ENCODE results near the gene IDI1. TPM values are rescaled to one million over a fixed set of nuclear protein-coding genes. Genes with fewer than 3 reads are reported as not detected.
A peak's percentile ranks its signal among the peaks of the same experiment; 100 is the strongest.

The IDI1 gene
- total and polyA plus RNA-seq, 2 of the 4 experiments (the other 2 are of a cell fraction) = 27.3 to 27.4 TPM

GRCh38 chr10:1050145-1050544, 1.2 kb upstream of the IDI1 start:
- peaks cover 24 to 63% of the 10 kb centered on the region in 2 experiments for H3K79me1 ChIP-seq (ENCODE audit: low read depth in 1 of 2, low read length in 2 of 2)
- H3K4me3 ChIP-seq (ENCODE audit: insufficient read depth, low read depth, low read length) = peak overlapping the region; percentile 50; the same call in 1 of the 2 replicates
- no peak overlapping the region for H2AK9ac ChIP-seq (replicated peaks; ENCODE audit: low read depth, low read length, poor library complexity)
- peaks cover 7% of the 10 kb centered on the region for H3K4me1 ChIP-seq (ENCODE audit: control insufficient read depth, insufficient read depth, low read length)
- H4K8ac ChIP-seq (ENCODE audit: low read depth in 2 of 2, low read length in 2 of 2) = peak overlapping the region in 1 of 2 experiments; percentile 6; a peak in 3 of 4 replicates
- ATAC-seq (ENCODE audit: low read depth) (no peak), DNase-seq (peak; percentile 42)
- intact Hi-C loops (cut with micrococcal nuclease) (no loop called here), in situ Hi-C loops (cut with MboI; ENCODE audit: low sequenced_read_pairs) (no loop called here), dilution Hi-C loops (cut with HindIII; ENCODE audit: low sequenced_read_pairs, unreplicated experiment) (no loop called here)
- no peak overlapping the region for H2AK5ac ChIP-seq (ENCODE audit: low read depth, low read length)
- peak overlapping the region; percentile 39; the same call in 1 of the 2 replicates for H3K23ac ChIP-seq (ENCODE audit: low read depth, low read length)
- peak overlapping the region; percentile 86 for H3K4me2 ChIP-seq (ENCODE audit: low read depth, low read length)
- no peak overlapping the region for H2BK20ac ChIP-seq (ENCODE audit: low read depth, low read length)
- H3K9me3 ChIP-seq (ENCODE audit: control insufficient read depth, insufficient read depth, low read length) = no peaks in the 10 kb centered on the region
- ChIA-PET CTCF (interaction anchor here (0.7 kb wide), 1 partner anchor 1993 kb away, joined by 3 read pairs; no protein-coding TSS in a partner anchor), POLR2A (ENCODE audit: unreplicated experiment) (interaction anchor here (0.7 kb wide), 1 partner anchor 230 kb away, joined by 3 read pairs; no protein-coding TSS in a partner anchor)
- no peak overlapping the region for H2BK15ac ChIP-seq (ENCODE audit: low read depth, low read length)
- no peak overlapping the region for H3K18ac ChIP-seq (ENCODE audit: low read depth, low read length)
- H3K9ac ChIP-seq (ENCODE audit: low read depth, low read length) = peak overlapping the region; percentile 64; the same call in 1 of the 2 replicates
- no CpG with 5 or more reads among the region's 5 CpGs for WGBS, 2 experiments (ENCODE audit: extremely low coverage in 2 of 2, insufficient read length in 1 of 2)
- BruUV-seq (replicated peaks) = no TSS peak
- peaks cover 8% of the 10 kb centered on the region; the same call in 1 of the 2 replicates for H3K9me1 ChIP-seq (ENCODE audit: insufficient read depth, low read length)
- H3K27ac ChIP-seq (ENCODE audit: insufficient read depth, low read length) = peak overlapping the region; percentile 26; the same call in 1 of the 2 replicates
- peaks cover 26% of the 10 kb centered on the region for H4K20me1 ChIP-seq (ENCODE audit: insufficient read depth, low read length)
- H2BK120ac ChIP-seq (ENCODE audit: low read depth, low read length) = no peak overlapping the region
- no peak overlapping the region for H4K5ac ChIP-seq (ENCODE audit: low read depth, low read length)
- peak overlapping the region; percentile 67; the same call in 1 of the 2 replicates for H3K4ac ChIP-seq (ENCODE audit: low read depth, low read length)
- H4K91ac ChIP-seq (ENCODE audit: insufficient read depth, low read depth, low read length) = no peak overlapping the region
- TF ChIP-seq RFX5 (IDR thresholded peaks at IDR 0.05; ENCODE audit: low read depth, low read length) (no peak), RCOR1 (IDR thresholded peaks at IDR 0.05; ENCODE audit: insufficient replicate concordance, low read length) (no peak)
- peak overlapping the region; percentile 69 for H2BK5ac ChIP-seq (ENCODE audit: low read depth, low read length, poor library complexity, severe bottlenecking)
- H3K14ac ChIP-seq (replicated peaks; ENCODE audit: low read depth, low read length) = peak overlapping the region; percentile 86; the same call in 1 of the 2 replicates
- H3K27me3 ChIP-seq (ENCODE audit: control insufficient read depth, insufficient read depth, low read length) = no peaks in the 10 kb centered on the region
- H3K36me3 ChIP-seq (ENCODE audit: control insufficient read depth, insufficient read depth, low read length) = peaks cover 4% of the 10 kb centered on the region
- H3K56ac ChIP-seq (ENCODE audit: extremely low read depth, insufficient read depth, low read length) = peak overlapping the region; percentile 58; the same call in 1 of the 2 replicates
- H2AFZ ChIP-seq (replicated peaks; ENCODE audit: low read length, poor library complexity) = no peak overlapping the region
